Gastrocnemius medialis (tissue), 4 donors: ENCODE measurements around the gene ST14.

Source experiments
- CTCF ChIP-seq, 5 experiments: fragments of 450-650 bp in 3 of 5; fragments of 200-600 bp in 2 of 5; sonication (generic) in 2 of 5; IDR thresholded peaks in 4 of 5; conservative IDR thresholded peaks in 1 of 5; 1 replicate in 4 of 5; 2 replicates in 1 of 5; pipeline ENCODE4 v1.5.1; 2016 to 2019; ENCODE audit warnings: antibody characterized with exemption in 5 of 5, mild to moderate bottlenecking in 3 of 5, moderate library complexity in 3 of 5
- POLR2A ChIP-seq, 2 donors: fragments of 450-650 bp; IDR thresholded peaks; one replicate each; pipeline ENCODE4 v1.6.1; 2017; ENCODE audit warnings: antibody characterized with exemption in 2 of 2, mild to moderate bottlenecking in 2 of 2, moderate library complexity in 2 of 2

DNA sequence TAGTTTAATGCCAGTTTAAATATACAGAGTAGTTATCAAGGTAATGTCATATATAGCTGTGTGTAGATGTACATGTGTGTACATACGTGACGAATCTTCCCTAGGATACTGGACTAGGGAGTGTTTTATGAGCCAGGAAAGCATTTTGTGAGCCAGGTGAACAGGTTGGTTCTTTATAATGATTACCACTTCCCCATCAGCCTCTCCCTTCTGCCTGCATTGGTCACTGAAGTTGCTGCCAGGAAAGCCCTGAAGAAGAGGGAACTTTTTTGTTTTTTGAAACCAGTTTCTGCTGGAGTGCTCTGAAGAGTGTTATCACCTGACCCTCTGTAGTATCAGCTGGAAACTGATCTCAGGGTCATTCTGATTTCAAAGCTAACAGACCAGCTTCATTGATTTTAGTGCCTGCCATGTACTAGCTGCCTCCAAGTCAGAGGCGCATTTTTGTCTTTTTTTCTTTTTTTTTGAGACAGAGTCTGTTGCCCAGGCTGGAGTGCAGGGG, 14.2 kb upstream of the ST14 start:
- TF ChIP-seq CTCF (IDR thresholded peaks at IDR 0.05 in 4 of 5, conservative IDR thresholded peaks at IDR 0.05 in 1 of 5) (no peak), POLR2A (IDR thresholded peaks at IDR 0.05) (no peak)
